Ecto neural progenitor cell (in vitro differentiated cells): ENCODE results near the gene NSMCE3.

Experiments used
- DNase-seq: peaks from one replicate; pipeline ENCODE4 v3.0.0-alpha.2; 2018; ENCODE audit warnings: low spot score

The NSMCE3 gene

DNA sequence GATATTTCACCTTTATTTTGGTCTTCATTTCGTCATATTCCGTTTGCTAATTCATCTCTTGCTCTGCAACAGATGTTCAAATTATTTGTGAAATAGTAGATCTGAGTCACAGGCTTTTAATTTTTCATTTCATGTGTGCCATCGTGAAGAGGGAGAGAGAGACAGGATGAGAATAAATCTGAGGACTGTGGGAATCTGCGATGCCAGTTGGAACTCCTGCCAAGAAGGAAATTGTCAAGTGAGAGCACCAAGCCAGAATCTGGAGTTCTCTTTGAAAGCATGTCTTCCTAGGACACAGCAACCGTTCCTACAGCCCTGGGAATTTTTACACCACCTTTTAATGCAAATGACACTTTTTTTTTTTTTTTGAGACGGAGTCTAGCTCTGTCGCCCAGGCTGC is 48.8 kb downstream of the NSMCE3 start:
- DNase-seq = no peak

DNA sequence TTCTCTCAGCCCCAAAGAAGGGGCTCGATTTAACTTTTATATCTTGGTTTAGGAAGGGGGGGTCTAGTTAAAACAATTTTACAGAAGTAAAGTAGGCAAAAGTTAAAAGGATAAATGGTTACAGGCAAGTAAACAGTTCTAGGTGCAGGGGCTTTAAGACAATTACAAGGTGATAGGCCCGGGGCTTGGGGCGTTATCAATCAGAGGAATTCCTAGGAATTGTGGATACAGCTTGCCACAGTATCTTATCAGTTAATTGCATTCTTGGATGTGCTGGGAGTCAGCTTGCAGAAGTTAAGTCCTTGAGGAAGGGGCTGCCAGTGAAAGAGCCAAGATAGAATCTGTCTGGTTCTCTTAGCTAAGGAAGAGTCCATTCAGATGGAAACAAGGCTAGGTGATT is 52.7 kb downstream of the NSMCE3 start:
- no peak for DNase-seq
